Type B pancreatic cell (in vitro differentiated cells): ENCODE measurements around the gene KIRREL3. TPM values are rescaled to one million over a fixed set of nuclear protein-coding genes. Genes with fewer than 3 reads are reported as not detected.

Experiments used
- DNase-seq: peaks from one replicate; pipeline ENCODE4 v3.0.0; 2021; ENCODE audit warnings: mixed read lengths; ENCODE audit not compliant: unreplicated experiment; ENCODE audit errors: extremely low spot score
- H3K27ac Mint-ChIP-seq: 2 replicates; pipeline ENCODE4 v1.8.0; 2021; ENCODE audit warnings: mild to moderate bottlenecking, mixed read lengths
- H3K27me3 Mint-ChIP-seq: 2 replicates; pipeline ENCODE4 v1.8.0; 2021; ENCODE audit warnings: mixed read lengths
- H3K36me3 Mint-ChIP-seq: 2 replicates; pipeline ENCODE4 v1.8.0; 2021; ENCODE audit warnings: mixed read lengths
- H3K4me1 Mint-ChIP-seq: one replicate; pipeline ENCODE4 v1.8.0; 2021; ENCODE audit warnings: mixed read lengths; ENCODE audit not compliant: unreplicated experiment
- H3K4me3 Mint-ChIP-seq: 2 replicates; pipeline ENCODE4 v1.8.0; 2021; ENCODE audit warnings: mild to moderate bottlenecking, mixed read lengths
- H3K9me3 Mint-ChIP-seq: 2 replicates; pipeline ENCODE4 v1.8.0; 2021; ENCODE audit warnings: mixed read lengths
- CTCF ChIP-seq: fragments of 200-600 bp; sonication (generic); conservative IDR thresholded peaks from 2 replicates; pipeline ENCODE4 v1.5.0; 2021; ENCODE audit warnings: antibody characterized with exemption, mild to moderate bottlenecking
- total RNA-seq: library from RNA; stranded (reverse); gene quantifications from 2 replicates; pipeline ENCODE4 v1.2.1, GENCODE V29; 2021; ENCODE audit warnings: low replicate concordance

KIRREL3 gene
- total RNA-seq, 1 donor from 2014 or later = 4.1 TPM

- H3K9me3 Mint-ChIP-seq = no peaks in the 10 kb centered on the region
- H3K36me3 Mint-ChIP-seq = no peaks in the 10 kb centered on the region
- no peak overlapping the region for H3K27ac Mint-ChIP-seq
- DNase-seq = no peak
- H3K4me3 Mint-ChIP-seq = no peak overlapping the region
- H3K4me1 Mint-ChIP-seq = no peaks in the 10 kb centered on the region
- TF ChIP-seq CTCF = no peak
- H3K27me3 Mint-ChIP-seq = peaks cover 46% of the 10 kb centered on the region
Observed at GRCh38 chr11:126528075-126528474, 472.5 kb downstream of the KIRREL3 start.

GRCh38 chr11:126527651-126528050 is 472.9 kb downstream of the KIRREL3 start:
- Mint-ChIP-seq H3K4me1 (no peaks in the 10 kb centered on the region), H3K27ac (no peak overlapping the region), H3K4me3 (no peak overlapping the region), H3K9me3 (no peaks in the 10 kb centered on the region), H3K36me3 (no peaks in the 10 kb centered on the region), H3K27me3 (peaks cover 50% of the 10 kb centered on the region)
- TF ChIP-seq CTCF = no peak
- DNase-seq = no peak

- Mint-ChIP-seq H3K9me3 (no peaks in the 10 kb centered on the region), H3K36me3 (no peaks in the 10 kb centered on the region)
Observed at GRCh38 chr11:126526471-126526870, 474.1 kb downstream of the KIRREL3 start.

DNA sequence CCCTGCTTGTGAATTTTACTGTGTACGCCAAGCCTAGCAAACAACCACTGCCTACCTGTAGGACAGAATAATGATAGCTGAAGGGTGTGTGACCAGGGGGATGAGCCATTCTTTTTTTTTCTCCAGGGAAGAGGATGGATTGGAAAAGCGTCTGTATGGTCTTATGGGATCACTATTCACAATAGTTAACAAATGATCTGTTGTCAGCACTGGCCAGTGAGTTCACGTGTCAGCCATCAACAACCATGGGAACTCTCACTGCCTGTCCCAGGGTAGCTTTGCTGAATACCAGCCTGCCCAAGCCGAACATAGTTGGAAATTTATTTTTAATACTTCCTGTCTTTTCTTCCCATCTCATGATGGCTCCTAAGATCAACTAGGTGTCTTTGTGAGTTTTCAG is 474.9 kb downstream of the KIRREL3 start:
- no peaks in the 10 kb centered on the region for H3K36me3 Mint-ChIP-seq
- H3K4me1 Mint-ChIP-seq = peaks cover under 1% of the 10 kb centered on the region
- no peak for DNase-seq
- no peak overlapping the region for H3K4me3 Mint-ChIP-seq
- no peak for TF ChIP-seq CTCF
- no peaks in the 10 kb centered on the region for H3K9me3 Mint-ChIP-seq
- no peak overlapping the region for H3K27ac Mint-ChIP-seq
- H3K27me3 Mint-ChIP-seq = peaks cover 43% of the 10 kb centered on the region

More at GRCh38 chr11:126526471-126526870, 474.1 kb downstream of the KIRREL3 start:
- DNase-seq = no peak
- Mint-ChIP-seq H3K27me3 (peaks cover 46% of the 10 kb centered on the region), H3K4me1 (no peaks in the 10 kb centered on the region), H3K27ac (no peak overlapping the region), H3K4me3 (no peak overlapping the region)
- TF ChIP-seq CTCF = no peak

DNA sequence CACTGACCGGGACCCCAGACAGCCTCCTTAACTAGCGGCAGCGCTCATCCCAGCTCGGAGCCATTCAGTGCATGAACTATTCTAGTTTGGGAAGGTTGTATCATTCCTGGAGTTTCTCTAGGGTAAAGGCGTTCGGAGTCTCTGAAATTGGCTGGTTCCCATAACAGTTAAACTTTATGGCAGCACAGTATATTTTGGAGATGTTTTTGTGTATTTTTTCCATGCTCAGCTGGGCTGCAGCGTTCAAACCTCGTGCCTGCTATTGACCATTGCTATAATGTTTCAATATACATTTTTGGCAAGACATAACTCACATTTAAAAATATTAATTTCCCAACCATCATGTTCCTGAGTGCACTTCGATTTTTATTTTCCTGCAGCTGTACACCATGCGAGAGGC is 475.4 kb downstream of the KIRREL3 start:
- Mint-ChIP-seq H3K27ac (no peak overlapping the region), H3K9me3 (no peaks in the 10 kb centered on the region), H3K36me3 (no peaks in the 10 kb centered on the region), H3K4me1 (peaks cover 5% of the 10 kb centered on the region), H3K27me3 (peaks cover 47% of the 10 kb centered on the region), H3K4me3 (no peak overlapping the region)
- DNase-seq = no peak
- no peak for TF ChIP-seq CTCF
